Measurements from ENCODE around the gene IWS1. TPM values are rescaled to one million over a fixed set of nuclear protein-coding genes. Genes with fewer than 3 reads are reported as not detected.
A peak's percentile ranks its signal among the peaks of the same experiment; 100 is the strongest.

Gene IWS1
- total and polyA plus RNA-seq, 12 donors: 37.4 to 64.8 (median 46.4) TPM

DNA sequence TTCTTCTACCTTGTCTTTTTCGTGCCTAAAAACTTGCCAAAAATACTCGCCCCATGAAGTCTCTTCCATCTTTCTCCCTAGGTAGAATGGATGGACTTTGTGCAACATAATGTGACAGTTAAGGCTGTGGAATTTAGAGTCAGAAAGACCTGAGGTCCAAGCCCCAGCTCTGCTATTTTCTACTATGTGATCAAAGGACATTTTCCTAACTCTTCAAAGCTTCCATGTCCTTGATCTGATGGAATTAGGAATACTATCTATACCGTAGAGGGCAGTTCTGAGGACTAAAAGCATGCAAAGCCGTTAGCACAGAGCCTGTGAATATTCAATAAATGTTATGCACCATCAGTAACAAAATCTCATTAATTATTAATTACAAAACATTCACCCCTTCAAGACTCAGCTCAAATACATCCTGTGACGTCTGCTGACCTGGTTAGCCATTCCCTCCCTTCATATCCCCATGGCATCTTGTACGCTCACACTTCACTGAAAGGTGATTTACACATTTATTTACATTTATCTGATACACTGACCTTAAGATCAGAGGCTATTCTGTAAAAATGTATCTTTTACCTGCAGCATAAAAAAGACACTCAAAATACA, 15.1 kb downstream of the IWS1 start:
- 89% methylated on average over 6 of the region's 6 CpGs for WGBS, 2 donors
- peaks cover 0 to 37% (median 0%) of the 10 kb centered on the region in 9 donors for H3K36me3 ChIP-seq
- H3K27ac ChIP-seq: peak overlapping the region in 1 of 10 donors; percentile 50
- H3K4me1 ChIP-seq: peaks cover 16 to 89% (median 77%) of the 10 kb centered on the region in 9 donors
- ATAC-seq: no peak
- no peaks in the 10 kb centered on the region for H3K27me3 ChIP-seq
- TF ChIP-seq CTCF (IDR thresholded peaks at IDR 0.05): no peak
- no peak overlapping the region for H3K4me3 ChIP-seq
- H3K9me3 ChIP-seq: no peaks in the 10 kb centered on the region
- intact Hi-C loops (cut with DNase I): loop anchor here in 1 of 10 donors (10.0 kb wide), 1 partner anchor 164 kb away; the partner anchor contains the start of gene LIMS2
- DNase-seq: no peak

- Histone ChIP-seq H3K27ac (peak overlapping the region in 1 of 10 donors; percentile 71), H3K4me1 (peaks cover 12 to 86% (median 65%) of the 10 kb centered on the region in 9 donors), H3K27me3 (no peaks in the 10 kb centered on the region), H3K36me3 (peaks cover 0 to 35% (median 4%) of the 10 kb centered on the region in 9 donors), H3K9me3 (no peaks in the 10 kb centered on the region), H3K4me3 (no peak overlapping the region)
- intact Hi-C loops (cut with DNase I): loop anchor here in 1 of 10 donors (10.0 kb wide), 1 partner anchor 165 kb away; the partner anchor contains the start of gene LIMS2
- WGBS, 2 donors: 89 to 94% methylated on average over 2 of the region's 2 CpGs
- ATAC-seq: no peak
- TF ChIP-seq CTCF (IDR thresholded peaks at IDR 0.05): no peak
- no peak for DNase-seq
These were observed 16.2 kb downstream of the IWS1 start for GRCh38 chr2:127510073-127510472.

- no peaks in the 10 kb centered on the region for H3K9me3 ChIP-seq
- H3K27ac ChIP-seq: peak overlapping the region in 8 of 10 donors; percentile 21 to 71 (median 36)
- H3K4me1 ChIP-seq: peaks cover 5 to 74% (median 51%) of the 10 kb centered on the region in 9 donors
- no peaks in the 10 kb centered on the region for H3K27me3 ChIP-seq
- TF ChIP-seq CTCF (IDR thresholded peaks at IDR 0.05): no peak
- intact Hi-C loops (cut with DNase I): no loop called here
- WGBS, 2 donors: 2 to 3% methylated on average over 3 of the region's 3 CpGs
- H3K4me3 ChIP-seq: no peak overlapping the region
- DNase-seq: peak; percentile 33 to 85
- peaks cover 0 to 35% (median 19%) of the 10 kb centered on the region in 9 donors for H3K36me3 ChIP-seq
- ATAC-seq: peak; percentile 80 to 97 (median 94)
These were observed 17.7 kb downstream of the IWS1 start for GRCh38 chr2:127508631-127509034.

DNA sequence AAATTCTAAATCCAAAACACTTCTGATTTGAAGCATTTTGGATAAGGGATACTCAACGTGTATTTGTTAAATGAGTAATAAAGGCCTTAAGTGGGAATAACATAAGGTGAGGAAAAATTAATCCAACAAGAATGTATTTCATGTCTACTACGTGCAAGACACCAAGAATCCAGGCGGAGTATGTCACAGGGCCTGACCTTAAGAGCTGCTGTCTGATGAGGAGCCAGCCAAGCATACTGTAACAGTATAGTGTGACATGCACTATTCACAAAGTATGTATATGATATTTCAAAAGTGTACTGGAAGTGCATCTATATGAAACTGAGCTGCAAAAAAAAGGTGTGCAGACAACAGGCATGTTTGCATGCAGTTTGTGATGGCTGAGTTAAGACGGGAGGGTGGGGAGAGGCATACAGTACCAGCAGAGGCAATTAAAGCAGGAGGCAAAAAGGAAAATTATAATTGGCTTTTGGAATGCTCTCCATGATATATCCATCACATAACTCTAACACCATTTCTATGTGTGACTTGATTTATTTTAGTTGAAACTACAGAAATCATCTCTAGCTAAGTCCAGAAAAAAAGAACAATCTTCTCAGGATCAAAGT, 18.2 kb downstream of the IWS1 start:
- intact Hi-C loops (cut with DNase I): no loop called here
- peak overlapping the region in 8 of 10 donors; percentile 21 to 71 (median 36) for H3K27ac ChIP-seq
- no peak for TF ChIP-seq CTCF (IDR thresholded peaks at IDR 0.05)
- H3K4me3 ChIP-seq: no peak overlapping the region
- WGBS, 2 donors: 64 to 71% methylated on average over 4 of the region's 4 CpGs
- no peaks in the 10 kb centered on the region for H3K27me3 ChIP-seq
- no peaks in the 10 kb centered on the region for H3K9me3 ChIP-seq
- peaks cover 5 to 69% (median 47%) of the 10 kb centered on the region in 9 donors for H3K4me1 ChIP-seq
- DNase-seq (no peak), ATAC-seq (peak in 6 of 8 donors; percentile 7 to 61 (median 25))
- peaks cover 0 to 37% (median 23%) of the 10 kb centered on the region in 9 donors for H3K36me3 ChIP-seq

All from heart right ventricle (tissue), 16 donors.